Skin of body (tissue), 2 donors: Measurements from ENCODE around the gene STK16. TPM values are rescaled to one million over a fixed set of nuclear protein-coding genes. Genes with fewer than 3 reads are reported as not detected.
"Not testable (repeated sequence)": the region's sequence is repeated elsewhere in the genome, so short reads cannot be mapped to it uniquely, and the experiment has no call there.

Experiments used
- DNase-seq: peaks from one replicate; lab custom pipeline; 2025; lab: John Stamatoyannopoulos, UW
- total RNA-seq: library from RNA; depleted of rRNA; stranded (reverse); fragments of >200 nt; gene quantifications from one replicate; pipeline ENCODE4 v1.2.3, GENCODE V29; 2014

STK16 gene
- total RNA-seq, 1 donor from 2014 or later: 8.2 TPM

DNA sequence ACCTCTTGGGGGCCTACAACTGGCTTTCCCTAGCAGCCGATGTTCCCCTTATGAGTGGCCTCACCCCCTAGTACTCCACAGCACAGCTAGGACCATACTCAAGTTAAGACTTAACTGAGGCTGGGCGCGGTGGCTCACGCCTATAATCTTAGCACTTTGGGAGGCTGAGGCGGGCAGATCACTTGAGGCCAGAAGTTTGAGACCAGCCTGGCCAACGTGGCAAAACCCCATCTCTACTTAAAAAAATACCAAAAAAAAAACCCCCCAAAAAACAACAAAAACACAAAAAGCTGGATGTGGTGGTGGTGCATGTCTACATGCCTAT is 41.8 kb downstream of the STK16 start:
- not testable (repeated sequence) for DNase-seq

DNA sequence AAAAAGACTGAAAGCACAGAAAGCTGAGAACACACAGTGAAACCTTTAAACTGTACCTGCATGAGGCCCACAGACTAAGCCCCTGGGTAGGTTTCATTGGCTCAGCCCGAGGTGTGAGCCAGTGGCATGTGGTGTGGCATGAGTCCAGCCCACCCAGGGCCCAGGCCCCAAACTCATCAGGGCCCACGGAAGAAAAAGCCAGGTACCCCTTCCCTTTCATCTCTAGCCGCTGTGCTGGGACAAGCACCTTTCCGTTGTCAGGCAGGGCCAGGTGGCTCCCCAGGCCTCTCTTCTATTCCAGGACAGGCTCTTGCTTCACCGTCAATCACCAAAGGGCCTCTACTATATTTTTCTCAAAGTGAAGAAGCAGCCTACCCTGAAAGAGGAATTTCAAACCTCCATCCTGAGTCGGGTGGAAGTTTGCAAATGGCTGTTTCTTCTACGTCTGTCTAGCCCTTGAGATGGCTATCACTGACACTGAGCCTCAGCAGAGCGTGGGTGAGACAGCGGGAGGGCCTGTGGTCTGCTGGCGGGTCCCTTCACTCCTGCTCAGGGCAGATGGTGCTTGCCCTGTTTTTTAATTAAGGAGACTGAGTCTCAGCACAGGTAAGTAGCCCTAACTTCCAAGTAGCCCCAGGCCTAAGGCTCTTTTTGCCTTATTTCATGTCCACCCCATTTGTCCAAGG is 42.4 kb downstream of the STK16 start:
- DNase-seq: no peak

DNA sequence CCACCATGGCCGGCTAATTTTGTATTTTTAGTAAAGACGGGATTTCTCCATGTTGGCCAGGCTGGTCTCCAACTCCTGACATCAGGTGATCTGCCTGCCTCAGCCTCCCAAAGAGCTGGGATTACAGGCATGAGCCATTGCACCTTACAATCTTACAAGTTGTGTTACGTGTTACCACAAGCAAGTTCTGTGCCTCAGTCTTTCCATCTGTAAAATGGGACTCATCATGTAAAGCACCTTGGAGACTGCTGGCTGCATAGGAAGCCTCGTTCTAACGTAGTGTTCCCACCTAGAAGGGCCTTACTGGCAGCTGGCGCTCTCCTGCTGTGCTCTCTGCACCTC is 43.9 kb downstream of the STK16 start:
- DNase-seq: no peak

DNA sequence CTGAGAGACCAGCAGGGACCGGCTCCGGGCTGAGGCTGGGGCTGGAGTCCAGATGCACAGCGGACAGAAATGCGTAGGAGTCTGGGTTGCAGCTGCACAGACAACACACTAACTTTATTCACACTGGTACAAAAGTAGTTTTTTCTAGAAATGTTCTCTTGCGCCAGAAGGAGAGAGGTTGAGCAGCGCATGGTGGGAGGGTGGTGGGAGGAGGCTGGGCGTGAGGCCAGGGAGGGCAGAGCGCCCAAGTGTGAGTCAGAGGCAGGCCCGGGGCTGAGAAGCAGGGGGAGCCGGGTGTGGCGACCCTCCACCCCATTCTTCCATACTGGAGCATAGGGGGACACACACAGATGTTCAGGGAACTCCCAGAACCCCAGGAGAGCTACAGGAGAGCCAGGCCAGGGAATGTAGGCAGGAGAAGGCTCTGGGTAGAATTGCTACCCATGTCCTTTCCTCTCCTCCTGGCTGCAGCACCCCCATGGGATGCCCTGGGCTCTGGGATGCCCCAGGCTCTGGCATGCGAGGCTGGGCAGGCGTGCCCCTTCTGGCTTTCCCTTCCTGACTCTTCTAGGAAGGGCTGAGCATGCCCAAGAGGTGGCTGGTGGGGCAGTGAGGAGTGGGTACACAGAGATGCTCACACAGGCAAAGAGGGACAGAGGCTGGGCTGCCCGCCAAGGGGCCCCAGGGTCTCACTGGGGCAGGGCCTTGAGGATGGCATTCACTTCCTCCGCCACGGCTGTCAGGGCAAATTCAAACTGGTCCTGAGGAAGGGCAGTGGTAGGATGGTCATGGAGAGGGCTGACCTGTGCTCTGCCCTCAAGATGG is 44.5 kb downstream of the STK16 start:
- DNase-seq: peak; percentile 95

DNA sequence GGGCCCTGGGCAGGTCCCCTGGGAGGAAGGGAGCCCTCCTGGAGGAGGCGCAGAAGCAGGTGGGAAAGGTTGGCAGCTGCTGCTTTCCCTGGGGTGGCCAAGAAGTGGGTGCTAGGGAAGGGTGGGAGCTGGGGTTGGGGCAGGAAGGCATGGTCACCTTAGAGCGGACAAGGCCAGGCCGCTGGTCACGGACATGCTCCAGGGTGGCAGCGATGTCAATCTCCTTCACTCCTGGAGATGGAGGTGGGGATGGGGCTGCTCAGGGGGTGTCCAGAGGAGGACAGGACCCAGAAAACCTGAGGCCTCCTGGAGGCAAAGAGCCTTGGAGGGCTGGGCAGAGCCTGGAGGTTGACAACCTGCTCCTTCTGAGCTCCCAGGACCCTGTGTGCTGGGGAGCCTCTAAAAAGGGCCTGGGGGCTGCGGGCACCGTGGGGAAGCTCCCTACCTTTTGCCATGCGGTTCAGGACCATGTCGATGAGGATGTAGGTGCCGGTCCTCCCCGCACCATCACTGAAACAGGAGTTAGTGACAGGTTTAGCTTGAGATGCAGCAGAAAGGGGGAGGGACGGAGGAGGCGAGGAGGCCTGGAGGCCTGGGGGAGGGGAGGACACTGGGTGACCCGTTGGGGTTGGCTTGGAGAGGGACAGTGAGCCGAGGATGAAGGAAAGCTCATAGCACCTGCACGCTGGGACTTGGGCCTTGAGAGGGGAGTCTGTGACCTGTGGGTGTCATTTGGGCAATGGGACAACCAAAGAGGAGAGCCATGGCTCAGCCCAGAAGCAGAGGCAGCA is 45.3 kb downstream of the STK16 start:
- DNase-seq: no peak

DNA sequence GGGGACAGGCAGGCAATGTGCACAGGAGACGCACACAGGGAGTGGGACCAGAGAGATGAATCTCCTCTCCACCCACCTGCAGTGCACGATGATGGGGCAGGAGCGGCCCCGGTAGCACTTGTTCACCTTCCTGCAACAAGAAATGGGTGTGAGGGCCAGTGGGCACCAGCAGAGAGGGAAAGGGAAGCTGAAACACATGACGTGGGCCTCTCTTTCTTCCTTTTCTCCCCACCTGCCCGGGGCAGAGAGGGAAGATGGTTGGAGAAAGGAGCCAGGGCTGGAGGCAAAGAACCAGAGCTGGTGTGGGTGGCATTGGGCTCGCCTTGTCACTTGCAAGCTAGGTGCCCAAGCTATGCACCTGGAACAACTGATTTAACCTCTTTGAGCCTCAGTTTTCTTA is 46.1 kb downstream of the STK16 start:
- DNase-seq: no peak

DNA sequence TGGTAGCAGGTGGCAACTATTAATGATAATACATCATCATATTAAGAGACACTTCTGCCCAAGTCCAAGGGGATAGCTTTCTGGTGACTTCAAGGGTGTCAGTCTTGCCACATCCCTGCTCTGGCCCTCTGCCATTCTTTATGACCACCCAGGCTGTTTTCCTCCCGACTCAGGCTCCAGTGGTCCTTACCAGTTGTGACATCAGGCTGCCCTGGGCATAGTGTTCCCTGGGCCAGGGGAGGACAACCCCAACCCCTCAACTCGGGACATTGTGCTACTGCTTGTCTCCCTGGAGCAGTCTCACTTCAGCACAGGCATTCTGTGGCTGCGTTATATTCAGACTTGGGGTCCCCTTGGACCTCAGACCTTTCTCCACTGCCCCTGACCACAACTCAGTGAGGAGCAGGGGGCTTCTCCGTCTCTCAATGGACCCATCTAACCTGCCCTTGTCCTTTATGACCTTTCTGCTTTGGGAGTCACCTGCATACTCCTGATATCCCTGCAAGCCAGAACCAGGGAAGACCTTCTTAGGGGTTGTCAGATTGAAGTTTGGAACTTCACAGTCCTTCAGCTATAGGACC is 46.7 kb downstream of the STK16 start:
- no peak for DNase-seq

DNA sequence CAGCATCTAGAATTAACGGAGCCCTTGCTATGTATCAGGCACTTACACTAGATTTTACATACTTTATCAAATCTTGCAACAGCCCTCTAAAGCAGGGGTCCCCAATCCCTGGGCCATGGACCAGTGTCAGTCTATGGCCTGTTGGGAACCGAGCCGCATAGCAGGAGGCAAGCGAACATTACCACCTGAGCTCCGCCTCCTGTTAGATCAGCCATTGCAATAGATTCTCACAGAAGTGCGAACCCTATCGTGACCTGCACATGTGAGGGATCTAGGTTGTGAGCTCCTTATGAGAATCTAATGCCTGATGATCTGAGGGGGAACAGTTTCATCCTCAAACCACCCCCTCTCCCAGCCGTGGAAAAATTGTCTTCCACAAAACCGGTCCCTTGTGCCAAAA is 47.3 kb downstream of the STK16 start:
- no peak for DNase-seq

DNA sequence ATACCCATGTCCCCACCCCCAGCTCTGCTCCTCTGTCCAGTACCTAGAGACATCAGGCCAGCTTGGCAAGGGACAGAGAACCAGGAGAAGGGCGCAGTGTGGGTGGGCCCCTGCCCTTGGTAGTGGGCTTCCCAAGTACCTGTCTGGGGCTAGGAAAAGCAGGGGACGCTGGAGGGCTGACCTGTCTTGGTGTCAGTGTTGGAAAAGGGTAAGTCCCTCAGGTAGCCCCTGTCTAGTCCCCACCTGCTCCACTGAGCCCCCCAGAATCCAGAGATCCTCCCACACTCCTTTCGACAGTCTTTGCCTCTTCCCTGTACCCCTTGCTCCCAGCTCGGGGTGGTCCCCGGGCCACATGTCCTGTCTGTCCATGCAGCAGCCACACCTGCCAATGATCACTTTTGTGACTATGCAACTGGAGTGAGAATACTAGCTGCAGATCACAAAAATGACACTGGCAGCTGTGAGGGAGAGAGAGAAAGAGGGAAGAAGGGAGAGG is 48.5 kb downstream of the STK16 start:
- no peak for DNase-seq

DNA sequence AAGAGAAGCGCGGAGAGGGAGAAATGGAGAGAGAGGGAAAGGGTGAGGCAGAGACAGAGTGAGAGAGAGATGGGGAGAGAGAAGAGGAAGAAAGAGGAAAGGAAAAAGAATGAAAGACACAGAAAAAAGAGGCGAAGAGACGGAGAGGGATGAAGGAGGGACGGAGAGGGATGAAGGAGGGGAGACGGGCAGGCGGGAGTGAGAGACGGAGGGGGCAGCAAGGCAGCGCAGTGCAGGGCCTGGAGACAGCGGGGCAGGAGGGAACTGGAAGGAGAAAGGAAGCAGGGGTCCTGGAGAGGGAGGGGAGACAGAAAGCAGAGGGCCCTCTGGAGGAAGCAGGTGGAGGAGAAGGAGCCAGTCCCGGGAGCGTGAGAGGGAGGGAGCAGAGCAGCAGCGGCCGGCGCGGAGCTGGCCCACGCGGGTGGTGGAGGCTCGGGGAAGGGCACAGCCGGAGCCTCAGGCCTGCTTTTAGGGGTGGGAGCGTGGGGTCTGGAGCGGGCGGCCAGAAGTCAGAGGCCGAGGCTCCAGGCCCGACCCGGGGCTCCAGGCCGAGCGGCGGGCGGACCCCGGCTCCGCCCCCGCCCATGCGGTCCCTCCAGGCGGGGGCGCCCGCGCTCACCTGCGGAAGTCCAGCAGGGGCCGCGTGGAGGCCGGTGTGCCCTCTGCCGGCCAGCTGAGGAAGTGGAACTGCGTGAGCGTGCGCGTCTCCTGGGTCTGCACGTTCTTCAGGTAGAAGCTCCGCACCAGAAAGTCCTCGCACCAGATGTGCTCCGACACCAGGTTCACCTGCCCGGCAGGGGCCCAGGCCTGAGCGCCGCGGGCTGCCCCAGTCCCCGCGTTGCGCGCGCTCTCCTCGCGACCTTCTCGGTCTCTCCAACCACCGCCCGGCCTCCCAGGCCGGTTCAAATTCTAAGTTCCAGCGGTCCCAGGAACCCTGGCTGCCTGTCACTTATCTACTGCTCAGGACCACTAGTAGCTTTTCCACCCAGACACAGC is 49.4 kb downstream of the STK16 start:
- peak; percentile 71 for DNase-seq

DNA sequence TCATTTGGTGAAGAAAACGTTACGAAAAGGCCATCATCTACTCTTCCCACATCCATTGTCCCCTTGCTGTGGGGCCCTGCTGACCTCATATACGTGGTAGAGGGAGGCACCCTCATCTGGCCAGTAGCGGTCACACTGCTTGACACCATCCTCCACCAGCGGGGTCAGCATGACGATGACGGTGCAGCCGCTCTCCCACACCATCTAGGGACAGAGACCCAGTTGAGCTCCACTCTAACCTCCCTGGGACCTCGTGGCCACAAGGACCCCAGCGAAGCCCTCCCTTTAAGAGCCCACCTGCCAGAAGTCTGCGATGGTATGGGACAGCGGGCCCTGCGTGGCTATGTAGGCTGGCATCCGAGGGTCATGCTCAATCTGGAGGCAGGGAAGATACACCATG is 50.9 kb downstream of the STK16 start:
- DNase-seq: no peak

DNA sequence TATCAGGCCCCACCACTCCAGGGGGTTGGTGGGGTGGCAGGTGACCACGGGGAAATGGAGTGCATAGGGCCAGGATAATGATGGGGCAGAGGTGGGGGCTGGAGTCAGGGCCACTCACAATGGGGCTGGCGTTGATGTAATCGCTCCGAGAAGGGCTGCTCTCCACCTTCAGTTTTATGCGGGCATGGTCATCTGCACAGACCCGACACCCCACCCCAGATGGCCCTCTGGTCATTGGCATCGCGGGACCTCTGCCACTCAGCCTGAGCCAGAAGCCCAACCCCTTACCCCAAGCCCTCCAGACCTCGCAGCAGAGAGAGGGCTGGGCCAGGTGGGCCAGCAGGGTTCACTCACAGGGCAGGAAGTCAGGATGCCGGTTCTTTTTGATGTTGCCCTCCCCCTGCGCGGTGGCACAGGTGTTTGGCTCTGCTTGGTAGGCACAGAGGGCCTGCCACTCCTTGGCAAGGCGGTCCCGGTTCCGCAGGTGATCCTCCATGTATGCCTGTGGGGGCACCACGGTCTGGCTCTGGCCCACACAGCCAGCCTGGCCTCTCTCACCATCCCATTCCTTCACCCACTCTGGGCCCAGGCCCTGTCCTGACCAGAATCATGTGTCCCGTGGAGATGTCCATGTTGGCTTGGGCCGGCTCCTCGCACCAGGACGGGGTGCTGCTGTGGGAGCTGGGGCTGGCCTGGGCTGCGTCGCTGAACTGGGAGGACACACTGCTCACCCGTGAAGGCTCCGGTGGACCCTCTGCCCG is 51.5 kb downstream of the STK16 start:
- no peak for DNase-seq

DNA sequence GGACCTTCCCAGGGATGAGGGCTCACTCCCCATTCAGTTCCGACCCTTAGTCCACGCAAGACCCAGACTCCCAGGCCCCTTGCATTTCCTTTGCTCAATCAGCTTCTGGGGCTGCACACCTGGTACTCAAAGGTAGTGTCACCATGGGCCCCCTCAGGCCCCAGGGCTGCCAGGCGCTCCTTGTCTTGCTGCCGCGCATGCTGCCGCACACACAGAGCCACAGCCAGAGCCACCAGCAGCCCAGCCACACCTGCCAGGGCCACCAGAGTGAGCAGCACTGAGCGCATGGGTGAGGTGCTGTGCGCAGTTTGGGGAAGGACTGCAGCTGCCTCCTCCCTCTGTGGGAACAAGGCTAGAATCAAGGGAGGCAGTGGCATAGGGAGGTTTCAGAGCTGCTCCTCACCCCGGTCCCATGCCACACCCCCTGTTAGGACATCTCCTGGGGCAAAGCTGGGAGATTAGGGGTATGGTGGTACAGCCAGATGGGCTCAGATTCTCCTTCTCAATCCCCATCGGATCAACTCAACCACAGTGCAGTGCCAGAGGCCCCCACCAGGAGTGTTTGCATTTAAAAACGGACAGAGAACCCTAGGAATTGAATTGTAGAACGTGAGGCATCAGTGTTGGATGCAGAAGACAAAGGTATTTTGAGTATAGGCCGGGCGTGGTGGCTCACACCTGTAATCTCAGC is 52.6 kb downstream of the STK16 start:
- DNase-seq: no peak

DNA sequence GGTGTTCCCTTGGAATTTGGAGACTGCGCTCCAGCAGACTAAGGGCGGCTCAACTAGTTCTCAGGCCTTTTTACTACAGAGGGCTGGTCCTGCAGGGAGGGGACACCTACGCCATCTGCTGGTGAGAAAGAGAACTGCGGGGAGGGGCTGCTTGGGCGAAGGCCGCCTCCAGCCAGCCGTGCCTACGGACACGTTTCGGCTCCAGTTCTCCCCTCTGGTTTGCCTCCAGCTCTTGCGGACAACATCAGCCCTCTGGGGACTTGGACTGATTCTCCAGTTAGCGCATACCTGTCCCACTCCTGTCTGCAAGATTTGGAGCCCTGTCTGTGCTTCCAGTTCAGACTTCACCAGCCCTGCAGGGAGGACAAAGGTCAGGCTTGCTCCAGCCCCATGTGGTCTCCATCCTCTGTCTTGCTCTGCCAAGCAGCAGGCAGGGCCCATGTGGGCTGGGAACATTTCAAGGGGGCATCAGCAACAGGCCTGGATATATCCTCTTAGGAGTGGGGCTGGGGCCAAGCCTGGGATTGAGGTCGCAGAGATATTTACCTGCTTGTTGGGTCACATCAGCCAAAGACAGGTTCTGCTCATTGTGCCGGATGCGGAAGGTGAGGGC is 53.6 kb downstream of the STK16 start:
- peak; percentile 50 for DNase-seq

DNA sequence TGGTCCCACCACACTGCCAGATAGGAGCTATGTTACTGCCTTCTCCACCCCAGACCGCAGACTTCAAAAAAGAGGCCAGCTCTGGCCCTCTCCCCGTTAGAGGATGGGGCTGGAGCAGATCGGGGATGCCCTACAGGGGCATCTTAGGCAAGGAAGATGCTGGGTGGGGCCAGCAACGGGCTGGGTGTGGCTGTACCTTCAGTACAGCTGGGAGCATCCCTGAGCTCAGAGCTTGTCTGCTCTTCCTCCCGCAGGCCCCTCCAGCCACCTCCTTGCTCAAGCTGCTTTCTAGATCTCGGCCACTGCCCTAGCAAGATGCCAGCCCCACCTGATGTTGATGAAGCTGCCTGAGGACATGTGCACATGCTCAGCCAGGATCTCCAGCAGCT is 54.1 kb downstream of the STK16 start:
- no peak for DNase-seq
